HepG2 (cell line): Measurements from ENCODE around the gene EEF1AKMT4. TPM values are rescaled to one million over a fixed set of nuclear protein-coding genes. Genes with fewer than 3 reads are reported as not detected.

Experiments used
- ATAD3A ChIP-seq: sonication (generic); formaldehyde crosslinking; IDR thresholded peaks from 2 replicates; pipeline ENCODE4 v1.4.0; 2020; ENCODE audit warnings: missing genetic modification reagents
- CC2D1A ChIP-seq: sonication (generic); formaldehyde crosslinking; IDR thresholded peaks from 2 replicates; pipeline ENCODE4 v1.8.1; 2023; ENCODE audit warnings: mild to moderate bottlenecking, missing genetic modification reagents
- CSRNP1 ChIP-seq: sonication (generic); formaldehyde crosslinking; IDR thresholded peaks from 2 replicates; pipeline ENCODE4 v1.8.1; 2023; ENCODE audit warnings: mild to moderate bottlenecking, missing genetic modification reagents
- GPBP1L1 ChIP-seq: sonication (generic); formaldehyde crosslinking; IDR thresholded peaks from 2 replicates; pipeline ENCODE4 v1.5.0; 2020; ENCODE audit warnings: mild to moderate bottlenecking, missing genetic modification reagents
- HDAC2 ChIP-seq: sonication (generic); formaldehyde crosslinking; IDR thresholded peaks from 2 replicates; pipeline ENCODE4 v1.4.0; 2020; ENCODE audit warnings: missing genetic modification reagents
- HNRNPL ChIP-seq: fragments of 200-400 bp; formaldehyde crosslinking; IDR thresholded peaks from 2 replicates; pipeline ENCODE4 v1.6.1; 2017; ENCODE audit warnings: mild to moderate bottlenecking, low read depth, low read length
- MTF1 ChIP-seq: sonication (generic); formaldehyde crosslinking; IDR thresholded peaks from 2 replicates; pipeline ENCODE4 v1.5.0; 2020; ENCODE audit warnings: missing genetic modification reagents
- NCOR1 ChIP-seq: fragments of 200-600 bp; sonication (generic); IDR thresholded peaks from 2 replicates; pipeline ENCODE4 v1.7.0; 2017; ENCODE audit warnings: antibody characterized with exemption, low read length, borderline replicate concordance
- NR0B2 ChIP-seq: sonication (generic); formaldehyde crosslinking; IDR thresholded peaks from 2 replicates; pipeline ENCODE4 v1.4.0; 2020; ENCODE audit warnings: mild to moderate bottlenecking, missing genetic modification reagents
- REST ChIP-seq, 2 experiments: IDR thresholded peaks; 2 replicates each; pipeline ENCODE4 v1.6.1; 2011 to 2012; ENCODE audit warnings: low read length in 2 of 2, borderline replicate concordance in 1 of 2, low read depth in 1 of 2, mild to moderate bottlenecking in 1 of 2, moderate library complexity in 1 of 2
- SMAD1 ChIP-seq: sonication (generic); formaldehyde crosslinking; IDR thresholded peaks from 2 replicates; pipeline ENCODE4 v1.4.0; 2020; ENCODE audit warnings: missing genetic modification reagents, low read depth, mild to moderate bottlenecking, borderline replicate concordance
- TAF15 ChIP-seq: fragments of 200-400 bp; formaldehyde crosslinking; IDR thresholded peaks from one replicate; pipeline ENCODE4 v1.6.1; 2018; ENCODE audit warnings: mild to moderate bottlenecking, low read depth, low read length; ENCODE audit not compliant: poor library complexity, severe bottlenecking
- ZFP1 ChIP-seq: IDR thresholded peaks from 2 replicates; pipeline ENCODE4 v1.6.1; 2016
- ZMYM3 ChIP-seq: sonication (generic); formaldehyde crosslinking; IDR thresholded peaks from 2 replicates; pipeline ENCODE4 v1.5.1; 2020; ENCODE audit warnings: mild to moderate bottlenecking, missing genetic modification reagents
- ZNF225 ChIP-seq: sonication (generic); formaldehyde crosslinking; IDR thresholded peaks from 2 replicates; pipeline ENCODE4 v1.4.0; 2020; ENCODE audit warnings: mild to moderate bottlenecking, missing genetic modification reagents
- ZNF274 ChIP-seq: sonication (generic); formaldehyde crosslinking; IDR thresholded peaks from 2 replicates; pipeline ENCODE4 v1.5.1; 2020; ENCODE audit warnings: mild to moderate bottlenecking, missing genetic modification reagents
- ZNF331 ChIP-seq: sonication (generic); formaldehyde crosslinking; IDR thresholded peaks from 2 replicates; pipeline ENCODE4 v1.4.0; 2020; ENCODE audit warnings: missing genetic modification reagents
- ZNF333 ChIP-seq: sonication (generic); formaldehyde crosslinking; IDR thresholded peaks from 2 replicates; pipeline ENCODE4 v1.4.0; 2020; ENCODE audit warnings: mild to moderate bottlenecking, missing genetic modification reagents, borderline replicate concordance
- ZNF513 ChIP-seq: sonication (generic); formaldehyde crosslinking; conservative IDR thresholded peaks from 2 replicates; pipeline ENCODE4 v1.5.0; 2020; ENCODE audit warnings: missing genetic modification reagents
- polyA plus RNA-seq, 8 experiments: library from polyadenylated mRNA; depleted of rRNA in 3 of 8; stranded (reverse) in 7 of 8; unstranded in 1 of 8; fragments of >200 nt; fragmentation: Illumina TruSeq in 4 of 8; extraction: Trizol in 4 of 8; gene quantifications; 2 replicates each; pipeline versions ENCODE4 v1.2.1 to v1.2.3, GENCODE V29; 2011 to 2016; ENCODE audit warnings: low read depth in 4 of 8, missing spikeins in 1 of 8, mixed read lengths in 1 of 8; ENCODE audit not compliant: insufficient read depth in 1 of 8
- total RNA-seq, 5 experiments: library from RNA; depleted of rRNA; stranded (reverse); fragments of >200 nt; fragmentation: Illumina TruSeq; extraction: Trizol; gene quantifications; 2 replicates each; pipeline ENCODE4 v1.2.3, GENCODE V29; 2016; ENCODE audit warnings: low read depth in 1 of 5

EEF1AKMT4 gene
- total and polyA plus RNA-seq, 2 of the 13 experiments (the other 11 are each of a cell fraction or from before 2014, with no cell fraction given): 13.1 to 15.8 TPM

GRCh38 chr3:184248454-184249411 is 739 bp upstream of the EEF1AKMT4 start, which contains the start of gene ALG3 (continued):
- TF ChIP-seq TAF15: peak; percentile 81
- TF ChIP-seq CSRNP1 (CRISPR knock-in tag): peak; percentile 86; the same call in 1 of the 2 replicates
- TF ChIP-seq ZNF274 (CRISPR knock-in tag): peak; percentile 70; the same call in 1 of the 2 replicates
- no peak for TF ChIP-seq CC2D1A
- TF ChIP-seq HNRNPL: peak; percentile 82
- peak; percentile 84 for TF ChIP-seq ZNF331 (CRISPR knock-in tag)
- TF ChIP-seq HDAC2 (CRISPR knock-in tag): peak; percentile 48
- TF ChIP-seq NCOR1: 0 out of 2 replicates have a peak, but pooled peaks have one; percentile 30
- peak; percentile 94; the same call in 1 of the 2 replicates for TF ChIP-seq ZNF513 (CRISPR knock-in tag)
- TF ChIP-seq ZFP1 (CRISPR knock-in tag): 0 out of 2 replicates have a peak, but pooled peaks have one; percentile 48
- TF ChIP-seq ZMYM3 (CRISPR knock-in tag): peak; percentile 64
- no peak for TF ChIP-seq SMAD1 (CRISPR knock-in tag)
- TF ChIP-seq NR0B2: no peak; the same call in 1 of the 2 replicates
- TF ChIP-seq ZNF333 (CRISPR knock-in tag): peak; percentile 65; the same call in 1 of the 2 replicates
- TF ChIP-seq ATAD3A (CRISPR knock-in tag): no peak
- TF ChIP-seq ZNF225 (CRISPR knock-in tag): 0 out of 2 replicates have a peak, but pooled peaks have one; percentile 31
- TF ChIP-seq REST (IDR thresholded peaks at IDR 0.05; ENCODE audit: borderline replicate concordance in 1 of 2, low read depth in 1 of 2, low read length in 2 of 2): peak in 1 of 2 experiments; percentile 82; a peak in 2 of 4 replicates
- no peak for TF ChIP-seq MTF1 (CRISPR knock-in tag)
- TF ChIP-seq GPBP1L1 (CRISPR knock-in tag): no peak
